GM18858 (cell line): ENCODE results near the gene KCNN3.

ENCODE experiments used
- ATAC-seq: cut with Tn5 transposase; IDR thresholded peaks from one replicate; pipeline ENCODE4 v1.9.1; 2021; ENCODE audit not compliant: unreplicated experiment

Gene KCNN3

GRCh38 chr1:154797175-154797574, 72.9 kb downstream of the KCNN3 start:
- no peak for ATAC-seq

GRCh38 chr1:154796303-154796892, 73.7 kb downstream of the KCNN3 start:
- no peak for ATAC-seq

- no peak for ATAC-seq
Measured at GRCh38 chr1:154794608-154795007, 75.5 kb downstream of the KCNN3 start.

GRCh38 chr1:154793685-154794084, 76.4 kb downstream of the KCNN3 start:
- no peak for ATAC-seq

- no peak for ATAC-seq
Measured at GRCh38 chr1:154792899-154793298, 77.2 kb downstream of the KCNN3 start.

GRCh38 chr1:154791292-154792166, 78.6 kb downstream of the KCNN3 start:
- ATAC-seq = no peak

- no peak for ATAC-seq
Measured at GRCh38 chr1:154788886-154789285, 81.2 kb downstream of the KCNN3 start.

GRCh38 chr1:154788110-154788870, 81.8 kb downstream of the KCNN3 start:
- no peak for ATAC-seq

- ATAC-seq = no peak
Measured at GRCh38 chr1:154786804-154787570, 83.1 kb downstream of the KCNN3 start.

- ATAC-seq = peak; percentile 65
Measured at GRCh38 chr1:154784924-154785531, 85.1 kb downstream of the KCNN3 start.

- ATAC-seq = no peak
Measured at GRCh38 chr1:154784416-154784815, 85.7 kb downstream of the KCNN3 start.

- no peak for ATAC-seq
Measured at GRCh38 chr1:154783976-154784375, 86.1 kb downstream of the KCNN3 start.

- no peak for ATAC-seq
Measured at GRCh38 chr1:154780541-154780940, 89.5 kb downstream of the KCNN3 start.

- no peak for ATAC-seq
Measured at GRCh38 chr1:154779551-154780189, 90.4 kb downstream of the KCNN3 start.

- no peak for ATAC-seq
Measured at GRCh38 chr1:154778944-154779343, 91.1 kb downstream of the KCNN3 start.

GRCh38 chr1:154778275-154778674, 91.8 kb downstream of the KCNN3 start:
- no peak for ATAC-seq

- no peak for ATAC-seq
Measured at GRCh38 chr1:154777781-154778180, 92.3 kb downstream of the KCNN3 start.

GRCh38 chr1:154777154-154777553, 92.9 kb downstream of the KCNN3 start:
- no peak for ATAC-seq

GRCh38 chr1:154775621-154776605, 94.2 kb downstream of the KCNN3 start:
- no peak for ATAC-seq
